Breast epithelium (tissue), 3 donors: ENCODE results near the gene SCD5.

Source experiments
- CTCF ChIP-seq, 3 donors: fragments of 450-650 bp; IDR thresholded peaks; one replicate each; pipeline ENCODE4 v1.5.1; 2016 to 2017; ENCODE audit warnings: antibody characterized with exemption in 3 of 3, mild to moderate bottlenecking in 3 of 3, moderate library complexity in 3 of 3
- POLR2A ChIP-seq: fragments of 450-650 bp; IDR thresholded peaks from one replicate; pipeline ENCODE4 v1.6.1; 2016; ENCODE audit warnings: antibody characterized with exemption, mild to moderate bottlenecking, moderate library complexity
- POLR2AphosphoS5 ChIP-seq, 3 donors: sonication (generic); formaldehyde crosslinking; IDR thresholded peaks; one replicate each; pipeline ENCODE4 v1.6.1; 2017; ENCODE audit warnings: antibody characterized with exemption in 3 of 3

DNA sequence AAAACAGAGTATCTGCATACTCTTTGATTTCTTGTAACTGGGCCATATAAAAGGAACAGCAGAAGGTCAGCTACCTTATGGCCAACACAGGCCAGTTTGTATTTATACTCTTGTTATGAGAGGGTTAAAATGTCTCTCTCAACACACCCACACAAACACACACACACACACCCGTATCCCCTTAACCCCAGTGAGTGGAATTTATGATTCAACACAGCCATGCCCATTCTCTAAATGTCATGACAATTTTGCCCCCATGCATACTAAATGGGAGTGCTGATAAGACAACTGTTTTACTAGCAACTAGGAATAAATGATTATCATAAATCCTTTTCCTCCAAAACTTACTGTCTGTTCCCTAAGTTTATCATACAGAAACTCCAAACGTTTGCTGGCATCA lies 22.1 kb upstream of the SCD5 start:
- TF ChIP-seq CTCF (IDR thresholded peaks at IDR 0.05) (no peak), POLR2A (no peak), POLR2AphosphoS5 (IDR thresholded peaks at IDR 0.05) (no peak)
